IMR-90 (cell line): ENCODE measurements around the gene INPP5A. TPM values are rescaled to one million over a fixed set of nuclear protein-coding genes. Genes with fewer than 3 reads are reported as not detected.

Experiments used
- ATAC-seq: fragments of 200-7000 bp; cut with Tn5 transposase; 2 replicates; pipeline ENCODE4 v1.9.1; 2020; ENCODE audit warnings: low read depth, mild to moderate bottlenecking, moderate library complexity
- BruUV-seq: library from RNA; stranded (reverse); fragments of 400-500 nt; replicated peaks from 2 replicates; lab custom pipeline; 2021; lab: Mats Ljungman, UMichigan
- CTCF ChIA-PET: fragments of 300-600 bp; formaldehyde crosslinking; extraction: SDS; loops from one replicate; lab custom pipeline; 2021; ENCODE audit warnings: antibody characterized with exemption; lab: Yijun Ruan, JAX
- POLR2A ChIA-PET: fragments of 300-600 bp; sonication (Branson Sonifier 250); formaldehyde crosslinking; loops from one replicate; lab custom pipeline; 2022; ENCODE audit warnings: antibody characterized with exemption; ENCODE audit not compliant: unreplicated experiment; lab: Charles Lee
- DNase-seq: peaks from one replicate; pipeline ENCODE4 v3.0.0; 2013
- H2AFZ ChIP-seq: replicated peaks from 2 replicates; pipeline ENCODE3; 2013; ENCODE audit warnings: low read length, mild to moderate bottlenecking; ENCODE audit not compliant: poor library complexity
- H2AK5ac ChIP-seq: 2 replicates; pipeline ENCODE4 v1.6.1; 2013; ENCODE audit warnings: low read depth, low read length, inconsistent platforms
- H2AK9ac ChIP-seq: replicated peaks from 2 replicates; pipeline ENCODE3; 2013; ENCODE audit warnings: mild to moderate bottlenecking, low read depth, low read length, moderate library complexity; ENCODE audit not compliant: poor library complexity
- H2BK120ac ChIP-seq: 2 replicates; pipeline ENCODE4 v1.6.1; 2013; ENCODE audit warnings: low read depth, low read length, inconsistent platforms
- H2BK15ac ChIP-seq: 3 replicates; pipeline ENCODE4 v1.6.1; 2013; ENCODE audit warnings: low read depth, low read length, inconsistent platforms
- H2BK20ac ChIP-seq: 2 replicates; pipeline ENCODE4 v1.6.1; 2013; ENCODE audit warnings: low read depth, mild to moderate bottlenecking, inconsistent platforms, low read length, moderate library complexity
- H2BK5ac ChIP-seq: 2 replicates; pipeline ENCODE4 v1.6.1; 2013; ENCODE audit warnings: mild to moderate bottlenecking, low read depth, low read length, inconsistent platforms; ENCODE audit not compliant: poor library complexity, severe bottlenecking
- H3K14ac ChIP-seq: replicated peaks from 2 replicates; pipeline ENCODE4 v1.6.1; 2013; ENCODE audit warnings: low read depth, low read length, inconsistent platforms
- H3K18ac ChIP-seq: 2 replicates; pipeline ENCODE4 v1.6.1; 2013; ENCODE audit warnings: low read depth, low read length, control low read depth
- H3K23ac ChIP-seq: 2 replicates; pipeline ENCODE4 v1.6.1; 2013; ENCODE audit warnings: low read depth, low read length, inconsistent platforms
- H3K27ac ChIP-seq: 2 replicates; pipeline ENCODE4 v1.5.1; 2013; ENCODE audit warnings: mild to moderate bottlenecking, control low read depth, low read length; ENCODE audit not compliant: insufficient read depth
- H3K27me3 ChIP-seq: 2 replicates; pipeline ENCODE4 v1.6.1; 2013; ENCODE audit warnings: low read length; ENCODE audit not compliant: control insufficient read depth, insufficient read depth
- H3K36me3 ChIP-seq: 2 replicates; pipeline ENCODE4 v1.6.1; 2013; ENCODE audit warnings: low read length, mixed read lengths; ENCODE audit not compliant: control insufficient read depth, insufficient read depth
- H3K4ac ChIP-seq: 2 replicates; pipeline ENCODE4 v1.6.1; 2013; ENCODE audit warnings: low read depth, low read length, inconsistent platforms
- H3K4me1 ChIP-seq: 2 replicates; pipeline ENCODE4 v1.6.1; 2013; ENCODE audit warnings: low read length, mixed read lengths; ENCODE audit not compliant: control insufficient read depth, insufficient read depth
- H3K4me2 ChIP-seq: 2 replicates; pipeline ENCODE4 v1.6.1; 2013; ENCODE audit warnings: low read depth, mild to moderate bottlenecking, control low read depth, low read length, moderate library complexity
- H3K4me3 ChIP-seq: 2 replicates; pipeline ENCODE4 v1.5.1; 2013; ENCODE audit warnings: low read depth, mild to moderate bottlenecking, control low read depth, low read length, moderate library complexity; ENCODE audit not compliant: insufficient read depth
- H3K56ac ChIP-seq: 2 replicates; pipeline ENCODE4 v1.6.1; 2013; ENCODE audit warnings: low read length, inconsistent platforms; ENCODE audit not compliant: insufficient read depth; ENCODE audit errors: extremely low read depth
- H3K79me1 ChIP-seq, 2 experiments: 2 replicates each; pipeline ENCODE4 v1.6.1; 2013; ENCODE audit warnings: low read length in 2 of 2, inconsistent platforms in 1 of 2, low read depth in 1 of 2
- H3K9ac ChIP-seq: 2 replicates; pipeline ENCODE4 v1.6.1; 2013; ENCODE audit warnings: low read depth, low read length, control low read depth
- H3K9me1 ChIP-seq: 2 replicates; pipeline ENCODE4 v1.6.1; 2013; ENCODE audit warnings: low read length, inconsistent platforms; ENCODE audit not compliant: insufficient read depth
- H3K9me3 ChIP-seq: 2 replicates; pipeline ENCODE4 v1.6.1; 2013; ENCODE audit warnings: low read length; ENCODE audit not compliant: control insufficient read depth, insufficient read depth
- H4K20me1 ChIP-seq: 2 replicates; pipeline ENCODE4 v1.6.1; 2013; ENCODE audit warnings: low read length, inconsistent platforms; ENCODE audit not compliant: insufficient read depth
- H4K5ac ChIP-seq: 2 replicates; pipeline ENCODE4 v1.6.1; 2013; ENCODE audit warnings: mild to moderate bottlenecking, low read depth, low read length, control low read depth
- H4K8ac ChIP-seq, 2 experiments: 2 replicates each; pipeline ENCODE4 v1.6.1; 2013; ENCODE audit warnings: low read depth in 2 of 2, low read length in 2 of 2, control low read depth in 1 of 2, inconsistent platforms in 1 of 2
- H4K91ac ChIP-seq: 2 replicates; pipeline ENCODE4 v1.6.1; 2013; ENCODE audit warnings: low read depth, low read length, inconsistent platforms; ENCODE audit not compliant: insufficient read depth
- BHLHE40 ChIP-seq: fragments of 150-350 bp; IDR thresholded peaks from 2 replicates; pipeline ENCODE4 v1.6.1; 2016; ENCODE audit warnings: mild to moderate bottlenecking, low read depth, low read length
- FOS ChIP-seq: fragments of 150-350 bp; IDR thresholded peaks from 2 replicates; pipeline ENCODE4 v1.6.1; 2016; ENCODE audit warnings: low read depth, low read length
- MAFK ChIP-seq: IDR thresholded peaks from 2 replicates; pipeline ENCODE4 v1.6.1; 2012; ENCODE audit warnings: low read depth, low read length, improper control_type of control experiment
- MAZ ChIP-seq: IDR thresholded peaks from 2 replicates; pipeline ENCODE4 v1.6.1; 2012; ENCODE audit warnings: low read depth, mild to moderate bottlenecking, low read length, improper control_type of control experiment, moderate library complexity, borderline replicate concordance
- NFE2L2 ChIP-seq: fragments of 150-350 bp; IDR thresholded peaks from 2 replicates; pipeline ENCODE4 v1.6.1; 2016; ENCODE audit warnings: low read depth, mild to moderate bottlenecking, low read length
- POLR2A ChIP-seq: IDR thresholded peaks from 2 replicates; pipeline ENCODE4 v1.6.1; 2012; ENCODE audit warnings: mild to moderate bottlenecking, low read depth, low read length
- RAD21 ChIP-seq: IDR thresholded peaks from 2 replicates; pipeline ENCODE4 v1.6.1; 2012; ENCODE audit warnings: low read length, improper control_type of control experiment
- RCOR1 ChIP-seq: IDR thresholded peaks from 2 replicates; pipeline ENCODE4 v1.6.1; 2012; ENCODE audit warnings: mild to moderate bottlenecking, low read length, improper control_type of control experiment; ENCODE audit not compliant: insufficient replicate concordance
- RFX5 ChIP-seq: IDR thresholded peaks from 2 replicates; pipeline ENCODE4 v1.8.0; 2012; ENCODE audit warnings: low read depth, mild to moderate bottlenecking, low read length, moderate library complexity
- SMC3 ChIP-seq: fragments of 150-350 bp; IDR thresholded peaks from 2 replicates; pipeline ENCODE4 v1.6.1; 2016; ENCODE audit warnings: low read depth, mild to moderate bottlenecking, antibody characterized with exemption, low read length, moderate library complexity
- WGBS, 2 experiments: methylation state at CpG; one replicate each; pipeline versions ENCODE4 v1.1.5 to v1.1.7; 2013; ENCODE audit warnings: missing lambda C conversion rate in 2 of 2; ENCODE audit not compliant: insufficient read length in 1 of 2; ENCODE audit errors: extremely low coverage in 2 of 2; 5-methylcytosine and 5-hydroxymethylcytosine counted together
- dilution Hi-C: fragments of 300-500 bp; cut with HindIII; formaldehyde crosslinking; loops from one replicate; pipeline ENCODE4 v1.14.3; 2018; ENCODE audit warnings: low sequenced_read_pairs; ENCODE audit not compliant: unreplicated experiment
- in situ Hi-C: fragments of 300-500 bp; cut with MboI; formaldehyde crosslinking; loops from 3 replicates; pipeline ENCODE4 v1.14.3; 2019; ENCODE audit warnings: low sequenced_read_pairs, inconsistent platforms, mixed read lengths
- intact Hi-C: fragments of 100-400 bp; cut with micrococcal nuclease; formaldehyde crosslinking; loops from 2 replicates; pipeline ENCODE4 v1.10.0; 2022
- polyA plus RNA-seq, 3 experiments: library from polyadenylated mRNA; depleted of rRNA; stranded (reverse); fragments of >200 nt; gene quantifications; 2 replicates each; pipeline ENCODE4 v1.2.3, GENCODE V29; 2012; ENCODE audit warnings: low replicate concordance in 1 of 3
- total RNA-seq: library from RNA; depleted of rRNA; stranded (reverse); fragments of >200 nt; gene quantifications from 2 replicates; pipeline ENCODE4 v1.2.3, GENCODE V29; 2012
- TF ChIP-seq, protein P1 (sequence below): fragments of 150-350 bp; IDR thresholded peaks from 2 replicates; pipeline ENCODE4 v1.6.1; 2017; ENCODE audit warnings: mild to moderate bottlenecking, antibody characterized with exemption, low read length, low read depth

Gene INPP5A
- total and polyA plus RNA-seq, 2 of the 4 experiments (the other 2 are of a cell fraction): 21.4 to 36.7 TPM

- Histone ChIP-seq H3K14ac (peak overlapping the region; percentile 97), H2BK5ac (peak overlapping the region; percentile 77), H3K4me3 (no peak overlapping the region), H3K4me1 (peaks cover 27% of the 10 kb centered on the region), H3K9me1 (peaks cover 20% of the 10 kb centered on the region), H3K27me3 (no peaks in the 10 kb centered on the region), H2AFZ (peak overlapping the region; percentile 82), H2BK120ac (peak overlapping the region; percentile 99), H3K36me3 (no peaks in the 10 kb centered on the region), H3K9me3 (no peaks in the 10 kb centered on the region), H2BK15ac (peak overlapping the region; percentile 72; the same call in 2 of the 3 replicates), H3K27ac (peak overlapping the region; percentile 75), H3K9ac (peak overlapping the region; percentile 22; the same call in 1 of the 2 replicates), H3K4ac (peak overlapping the region; percentile 99), H2AK5ac (peak overlapping the region; percentile 98), H3K18ac (peak overlapping the region; percentile 40; the same call in 1 of the 2 replicates), H3K4me2 (peak overlapping the region; percentile 38; the same call in 1 of the 2 replicates), H4K5ac (peak overlapping the region; percentile 31), H3K56ac (peak overlapping the region; percentile 8; the same call in 1 of the 2 replicates), H2BK20ac (peak overlapping the region; percentile 96), H2AK9ac (peak overlapping the region; percentile 91), H4K91ac (peak overlapping the region; percentile 85), H4K20me1 (no peaks in the 10 kb centered on the region), H4K8ac (peak overlapping the region; percentile 51 to 94), H3K79me1 (peaks cover 0 to 12% of the 10 kb centered on the region in 2 experiments; a peak in 2 of 4 replicates), H3K23ac (peak overlapping the region; percentile 72; the same call in 1 of the 2 replicates)
- in situ Hi-C loops (no loop called here), intact Hi-C loops (loop anchor here (1.0 to 5.0 kb wide), 2 partner anchors 20 to 120 kb away; partner anchors contain the start of genes INPP5A and PWWP2B), dilution Hi-C loops (no loop called here)
- ChIA-PET POLR2A (no interaction called here), CTCF (no interaction called here)
- peak; percentile 27 for TF ChIP-seq RAD21
- TF ChIP-seq MAFK: no peak
- TF ChIP-seq RFX5: no peak
- TF ChIP-seq BHLHE40: peak; percentile 38; the same call in 1 of the 2 replicates
- TF ChIP-seq RCOR1: peak; percentile 64
- peak; percentile 47; the same call in 1 of the 2 replicates for TF ChIP-seq NFE2L2
- peak; percentile 82 for TF ChIP-seq FOS
- TF ChIP-seq, protein P1, sequence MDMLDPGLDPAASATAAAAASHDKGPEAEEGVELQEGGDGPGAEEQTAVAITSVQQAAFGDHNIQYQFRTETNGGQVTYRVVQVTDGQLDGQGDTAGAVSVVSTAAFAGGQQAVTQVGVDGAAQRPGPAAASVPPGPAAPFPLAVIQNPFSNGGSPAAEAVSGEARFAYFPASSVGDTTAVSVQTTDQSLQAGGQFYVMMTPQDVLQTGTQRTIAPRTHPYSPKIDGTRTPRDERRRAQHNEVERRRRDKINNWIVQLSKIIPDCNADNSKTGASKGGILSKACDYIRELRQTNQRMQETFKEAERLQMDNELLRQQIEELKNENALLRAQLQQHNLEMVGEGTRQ: peak; percentile 91
- TF ChIP-seq POLR2A: no peak
- TF ChIP-seq MAZ: peak; percentile 70
- peak; percentile 11; the same call in 1 of the 2 replicates for TF ChIP-seq SMC3
- 24% methylated on average over 8 of the region's 37 CpGs; no CpG with 5 or more reads in 1 of the 2 experiments for WGBS, 2 experiments
- peak; percentile 96 for DNase-seq
- no TSS peak for BruUV-seq
- ATAC-seq: peak; percentile 97
Measured at GRCh38 chr10:132516771-132517725, 20.5 kb upstream of the INPP5A start.
